GM23338 (cell line): ENCODE data around the gene IL1R1. TPM values are rescaled to one million over a fixed set of nuclear protein-coding genes. Genes with fewer than 3 reads are reported as not detected.

Source experiments
- ATAC-seq: fragments of 200-7000 bp; cut with Tn5 transposase; 3 replicates; pipeline ENCODE4 v1.9.1; 2020
- DNase-seq: peaks from one replicate; pipeline ENCODE4 v3.0.0-alpha.2; 2015; ENCODE audit warnings: low spot score
- H2AFZ ChIP-seq: fragments of 200-600 bp; sonication (generic); 2 replicates; pipeline ENCODE4 v1.8.0; 2016; ENCODE audit warnings: antibody characterized with exemption, mild to moderate bottlenecking, moderate library complexity
- H3F3A ChIP-seq: fragments of 200-600 bp; sonication (generic); replicated peaks from 2 replicates; pipeline ENCODE4 v1.8.0; 2017; ENCODE audit warnings: antibody characterized with exemption, mixed run types, low read depth
- H3K27ac ChIP-seq: fragments of 200-600 bp; sonication (generic); 2 replicates; pipeline ENCODE4 v1.6.1; 2016; ENCODE audit warnings: low read depth
- H3K27me3 ChIP-seq: fragments of 200-600 bp; sonication (generic); 2 replicates; pipeline ENCODE4 v1.8.0; 2016; ENCODE audit warnings: mild to moderate bottlenecking, mixed run types, moderate library complexity; ENCODE audit not compliant: insufficient read depth
- H3K36me3 ChIP-seq: fragments of 200-600 bp; sonication (generic); 2 replicates; pipeline ENCODE4 v1.8.0; 2016; ENCODE audit warnings: mild to moderate bottlenecking; ENCODE audit not compliant: insufficient read depth
- H3K4me1 ChIP-seq: fragments of 200-600 bp; sonication (generic); 2 replicates; pipeline ENCODE4 v1.8.0; 2016; ENCODE audit warnings: mild to moderate bottlenecking, moderate library complexity; ENCODE audit not compliant: insufficient read depth
- H3K4me2 ChIP-seq: fragments of 200-600 bp; sonication (generic); 2 replicates; pipeline ENCODE4 v1.7.1; 2017; ENCODE audit warnings: mixed run types
- H3K4me3 ChIP-seq: fragments of 200-600 bp; sonication (generic); 2 replicates; pipeline ENCODE4 v1.6.1; 2016; ENCODE audit warnings: mixed run types
- H3K79me2 ChIP-seq: fragments of 200-600 bp; sonication (generic); replicated peaks from 2 replicates; pipeline ENCODE4 v1.8.0; 2017; ENCODE audit warnings: mild to moderate bottlenecking; ENCODE audit not compliant: insufficient read depth
- H3K9me2 ChIP-seq: fragments of 200-600 bp; sonication (generic); 2 replicates; pipeline ENCODE4 v1.8.0; 2017; ENCODE audit not compliant: insufficient read depth
- H4K20me1 ChIP-seq: fragments of 200-600 bp; sonication (generic); replicated peaks from 2 replicates; pipeline ENCODE4 v1.8.0; 2017; ENCODE audit warnings: mild to moderate bottlenecking; ENCODE audit not compliant: insufficient read depth
- H3K27ac Mint-ChIP-seq: 2 replicates; pipeline ENCODE4 v1.8.0; 2020; ENCODE audit warnings: inconsistent platforms, mild to moderate bottlenecking, moderate library complexity, mixed read lengths
- H3K27me3 Mint-ChIP-seq: 3 replicates; pipeline ENCODE4 v1.8.0; 2022; ENCODE audit warnings: low read depth, mild to moderate bottlenecking, moderate library complexity, mixed read lengths, inconsistent platforms; ENCODE audit not compliant: insufficient read depth, poor library complexity
- H3K36me3 Mint-ChIP-seq: 3 replicates; pipeline ENCODE4 v1.8.0; 2021; ENCODE audit warnings: low read depth, mild to moderate bottlenecking, inconsistent platforms, moderate library complexity, mixed read lengths
- H3K4me1 Mint-ChIP-seq: 3 replicates; pipeline ENCODE4 v1.8.0; 2020; ENCODE audit warnings: mild to moderate bottlenecking, inconsistent platforms, mixed read lengths
- H3K4me3 Mint-ChIP-seq: 3 replicates; pipeline ENCODE4 v1.8.0; 2021; ENCODE audit warnings: moderate library complexity, mild to moderate bottlenecking, inconsistent platforms, mixed read lengths
- H3K9me3 Mint-ChIP-seq: 3 replicates; pipeline ENCODE4 v1.8.0; 2020; ENCODE audit warnings: moderate library complexity, mild to moderate bottlenecking, inconsistent platforms, mixed read lengths
- CREB1 ChIP-seq: fragments of 250-450 bp; sonication (Bioruptor Pico); IDR thresholded peaks from 2 replicates; pipeline ENCODE4 v1.5.0; 2020; ENCODE audit warnings: low read depth, mild to moderate bottlenecking, moderate library complexity
- EZH2 ChIP-seq: fragments of 200-600 bp; sonication (generic); IDR thresholded peaks from one replicate; pipeline ENCODE4 v1.8.0; 2017; ENCODE audit warnings: antibody characterized with exemption, mild to moderate bottlenecking, low read depth; ENCODE audit not compliant: unreplicated experiment
- EZH2phosphoT487 ChIP-seq: fragments of 200-600 bp; sonication (generic); IDR thresholded peaks from one replicate; pipeline ENCODE4 v1.8.1; 2018; ENCODE audit warnings: antibody characterized with exemption; ENCODE audit not compliant: unreplicated experiment
- JUNB ChIP-seq: IDR thresholded peaks from one replicate; pipeline ENCODE4 v1.6.1; 2016; ENCODE audit warnings: antibody characterized with exemption; ENCODE audit not compliant: unreplicated experiment
- NANOG ChIP-seq: IDR thresholded peaks from 2 replicates; pipeline ENCODE4 v1.6.1; 2016; ENCODE audit warnings: antibody characterized with exemption, borderline replicate concordance
- POLR2AphosphoS5 ChIP-seq: IDR thresholded peaks from 2 replicates; pipeline ENCODE4 v1.6.1; 2016; ENCODE audit warnings: antibody characterized with exemption, low read depth
- STAT1 ChIP-seq: IDR thresholded peaks from one replicate; pipeline ENCODE4 v1.6.1; 2016; ENCODE audit warnings: antibody characterized with exemption; ENCODE audit not compliant: unreplicated experiment
- ZNF114 ChIP-seq: fragments of 250-450 bp; sonication (Bioruptor Pico); IDR thresholded peaks from 2 replicates; pipeline ENCODE4 v1.5.0; 2020; ENCODE audit warnings: mild to moderate bottlenecking, moderate library complexity
- ZNF331 ChIP-seq: fragments of 250-450 bp; sonication (Bioruptor Pico); IDR thresholded peaks from 2 replicates; pipeline ENCODE4 v1.5.0; 2020; ENCODE audit warnings: low read depth, mild to moderate bottlenecking, moderate library complexity
- polyA plus RNA-seq: library from polyadenylated mRNA; unstranded; fragments of >200 nt; fragmentation: Nextera tagmentation; extraction: Ambion mirVana; gene quantifications from 2 replicates; pipeline ENCODE4 v1.2.1, GENCODE V29; 2016
- total RNA-seq: library from RNA; depleted of rRNA; stranded (reverse); fragments of >200 nt; shearing (Covaris generic); gene quantifications from 2 replicates; pipeline ENCODE4 v1.2.3, GENCODE V29; 2014
- TF ChIP-seq, protein P1 (sequence below), 2 experiments: fragments of 200-600 bp in 1 of 2; sonication (generic) in 1 of 2; conservative IDR thresholded peaks; 2 replicates each; pipeline versions ENCODE4 v1.5.1 to v1.6.1; 2016 to 2017; ENCODE audit warnings: antibody characterized with exemption in 2 of 2, low read depth in 2 of 2, mild to moderate bottlenecking in 2 of 2, moderate library complexity in 1 of 2
- TF ChIP-seq, protein P2 (sequence below): fragments of 250-450 bp; sonication (Bioruptor Pico); IDR thresholded peaks from 2 replicates; pipeline ENCODE4 v1.5.0; 2020; ENCODE audit warnings: mild to moderate bottlenecking, moderate library complexity
- TF ChIP-seq, protein P3 (sequence below): IDR thresholded peaks from one replicate; pipeline ENCODE4 v1.6.1; 2018; ENCODE audit warnings: antibody characterized with exemption; ENCODE audit not compliant: unreplicated experiment
- TF ChIP-seq, protein P4 (sequence below): IDR thresholded peaks from 2 replicates; pipeline ENCODE4 v1.6.1; 2016; ENCODE audit warnings: antibody characterized with exemption

IL1R1 gene
- total and polyA plus RNA-seq, 2 experiments from 2014 or later: 0.17 TPM; not detected in 1

DNA sequence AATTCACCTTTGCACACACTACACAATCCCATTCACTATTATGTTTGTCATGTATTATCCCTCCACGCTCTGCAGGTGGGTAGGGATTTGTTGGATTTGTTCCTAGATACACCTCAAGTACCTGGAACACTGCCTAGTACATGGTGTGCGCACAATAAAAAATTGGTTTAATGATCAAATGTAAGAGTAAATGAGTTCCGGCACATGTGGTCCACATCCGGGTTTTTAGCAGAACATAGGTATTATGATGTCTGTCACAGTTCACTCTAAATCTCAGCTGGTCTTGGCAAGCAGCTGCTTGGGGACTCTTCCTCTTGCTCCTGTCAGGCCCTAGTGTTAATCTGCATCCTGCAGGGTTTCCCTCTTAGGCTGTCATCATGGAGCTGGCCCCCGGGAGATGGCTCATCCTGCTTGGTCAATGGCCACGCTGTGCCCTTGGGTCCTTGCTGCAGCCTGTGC, 21.8 kb upstream of the IL1R1 start:
- H3K4me2 ChIP-seq: no peak overlapping the region
- H3K27me3 ChIP-seq: no peaks in the 10 kb centered on the region
- Mint-ChIP-seq H3K4me1 (no peaks in the 10 kb centered on the region), H3K27ac (no peak overlapping the region), H3K27me3 (peaks cover 5% of the 10 kb centered on the region), H3K36me3 (no peaks in the 10 kb centered on the region), H3K9me3 (no peaks in the 10 kb centered on the region; the same call in 2 of the 3 replicates), H3K4me3 (no peak overlapping the region)
- TF ChIP-seq POLR2AphosphoS5: no peak
- TF ChIP-seq, protein P1, sequence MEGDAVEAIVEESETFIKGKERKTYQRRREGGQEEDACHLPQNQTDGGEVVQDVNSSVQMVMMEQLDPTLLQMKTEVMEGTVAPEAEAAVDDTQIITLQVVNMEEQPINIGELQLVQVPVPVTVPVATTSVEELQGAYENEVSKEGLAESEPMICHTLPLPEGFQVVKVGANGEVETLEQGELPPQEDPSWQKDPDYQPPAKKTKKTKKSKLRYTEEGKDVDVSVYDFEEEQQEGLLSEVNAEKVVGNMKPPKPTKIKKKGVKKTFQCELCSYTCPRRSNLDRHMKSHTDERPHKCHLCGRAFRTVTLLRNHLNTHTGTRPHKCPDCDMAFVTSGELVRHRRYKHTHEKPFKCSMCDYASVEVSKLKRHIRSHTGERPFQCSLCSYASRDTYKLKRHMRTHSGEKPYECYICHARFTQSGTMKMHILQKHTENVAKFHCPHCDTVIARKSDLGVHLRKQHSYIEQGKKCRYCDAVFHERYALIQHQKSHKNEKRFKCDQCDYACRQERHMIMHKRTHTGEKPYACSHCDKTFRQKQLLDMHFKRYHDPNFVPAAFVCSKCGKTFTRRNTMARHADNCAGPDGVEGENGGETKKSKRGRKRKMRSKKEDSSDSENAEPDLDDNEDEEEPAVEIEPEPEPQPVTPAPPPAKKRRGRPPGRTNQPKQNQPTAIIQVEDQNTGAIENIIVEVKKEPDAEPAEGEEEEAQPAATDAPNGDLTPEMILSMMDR (conservative IDR thresholded peaks at IDR 0.05; ENCODE audit: low read depth in 2 of 2): no peak
- no peak for TF ChIP-seq CREB1 (CRISPR knock-in tag)
- TF ChIP-seq STAT1: no peak
- TF ChIP-seq, protein P2, sequence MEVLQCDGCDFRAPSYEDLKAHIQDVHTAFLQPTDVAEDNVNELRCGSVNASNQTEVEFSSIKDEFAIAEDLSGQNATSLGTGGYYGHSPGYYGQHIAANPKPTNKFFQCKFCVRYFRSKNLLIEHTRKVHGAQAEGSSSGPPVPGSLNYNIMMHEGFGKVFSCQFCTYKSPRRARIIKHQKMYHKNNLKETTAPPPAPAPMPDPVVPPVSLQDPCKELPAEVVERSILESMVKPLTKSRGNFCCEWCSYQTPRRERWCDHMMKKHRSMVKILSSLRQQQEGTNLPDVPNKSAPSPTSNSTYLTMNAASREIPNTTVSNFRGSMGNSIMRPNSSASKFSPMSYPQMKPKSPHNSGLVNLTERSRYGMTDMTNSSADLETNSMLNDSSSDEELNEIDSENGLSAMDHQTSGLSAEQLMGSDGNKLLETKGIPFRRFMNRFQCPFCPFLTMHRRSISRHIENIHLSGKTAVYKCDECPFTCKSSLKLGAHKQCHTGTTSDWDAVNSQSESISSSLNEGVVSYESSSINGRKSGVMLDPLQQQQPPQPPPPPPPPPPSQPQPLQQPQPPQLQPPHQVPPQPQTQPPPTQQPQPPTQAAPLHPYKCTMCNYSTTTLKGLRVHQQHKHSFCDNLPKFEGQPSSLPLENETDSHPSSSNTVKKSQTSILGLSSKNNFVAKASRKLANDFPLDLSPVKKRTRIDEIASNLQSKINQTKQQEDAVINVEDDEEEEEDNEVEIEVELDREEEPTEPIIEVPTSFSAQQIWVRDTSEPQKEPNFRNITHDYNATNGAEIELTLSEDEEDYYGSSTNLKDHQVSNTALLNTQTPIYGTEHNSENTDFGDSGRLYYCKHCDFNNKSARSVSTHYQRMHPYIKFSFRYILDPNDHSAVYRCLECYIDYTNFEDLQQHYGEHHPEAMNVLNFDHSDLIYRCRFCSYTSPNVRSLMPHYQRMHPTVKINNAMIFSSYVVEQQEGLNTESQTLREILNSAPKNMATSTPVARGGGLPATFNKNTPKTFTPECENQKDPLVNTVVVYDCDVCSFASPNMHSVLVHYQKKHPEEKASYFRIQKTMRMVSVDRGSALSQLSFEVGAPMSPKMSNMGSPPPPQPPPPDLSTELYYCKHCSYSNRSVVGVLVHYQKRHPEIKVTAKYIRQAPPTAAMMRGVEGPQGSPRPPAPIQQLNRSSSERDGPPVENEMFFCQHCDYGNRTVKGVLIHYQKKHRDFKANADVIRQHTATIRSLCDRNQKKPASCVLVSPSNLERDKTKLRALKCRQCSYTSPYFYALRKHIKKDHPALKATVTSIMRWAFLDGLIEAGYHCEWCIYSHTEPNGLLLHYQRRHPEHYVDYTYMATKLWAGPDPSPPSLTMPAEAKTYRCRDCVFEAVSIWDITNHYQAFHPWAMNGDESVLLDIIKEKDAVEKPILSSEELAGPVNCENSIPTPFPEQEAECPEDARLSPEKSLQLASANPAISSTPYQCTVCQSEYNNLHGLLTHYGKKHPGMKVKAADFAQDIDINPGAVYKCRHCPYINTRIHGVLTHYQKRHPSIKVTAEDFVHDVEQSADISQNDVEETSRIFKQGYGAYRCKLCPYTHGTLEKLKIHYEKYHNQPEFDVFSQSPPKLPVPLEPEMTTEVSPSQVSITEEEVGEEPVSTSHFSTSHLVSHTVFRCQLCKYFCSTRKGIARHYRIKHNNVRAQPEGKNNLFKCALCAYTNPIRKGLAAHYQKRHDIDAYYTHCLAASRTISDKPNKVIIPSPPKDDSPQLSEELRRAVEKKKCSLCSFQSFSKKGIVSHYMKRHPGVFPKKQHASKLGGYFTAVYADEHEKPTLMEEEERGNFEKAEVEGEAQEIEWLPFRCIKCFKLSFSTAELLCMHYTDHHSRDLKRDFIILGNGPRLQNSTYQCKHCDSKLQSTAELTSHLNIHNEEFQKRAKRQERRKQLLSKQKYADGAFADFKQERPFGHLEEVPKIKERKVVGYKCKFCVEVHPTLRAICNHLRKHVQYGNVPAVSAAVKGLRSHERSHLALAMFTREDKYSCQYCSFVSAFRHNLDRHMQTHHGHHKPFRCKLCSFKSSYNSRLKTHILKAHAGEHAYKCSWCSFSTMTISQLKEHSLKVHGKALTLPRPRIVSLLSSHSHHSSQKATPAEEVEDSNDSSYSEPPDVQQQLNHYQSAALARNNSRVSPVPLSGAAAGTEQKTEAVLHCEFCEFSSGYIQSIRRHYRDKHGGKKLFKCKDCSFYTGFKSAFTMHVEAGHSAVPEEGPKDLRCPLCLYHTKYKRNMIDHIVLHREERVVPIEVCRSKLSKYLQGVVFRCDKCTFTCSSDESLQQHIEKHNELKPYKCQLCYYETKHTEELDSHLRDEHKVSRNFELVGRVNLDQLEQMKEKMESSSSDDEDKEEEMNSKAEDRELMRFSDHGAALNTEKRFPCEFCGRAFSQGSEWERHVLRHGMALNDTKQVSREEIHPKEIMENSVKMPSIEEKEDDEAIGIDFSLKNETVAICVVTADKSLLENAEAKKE: no peak
- TF ChIP-seq, protein P3, sequence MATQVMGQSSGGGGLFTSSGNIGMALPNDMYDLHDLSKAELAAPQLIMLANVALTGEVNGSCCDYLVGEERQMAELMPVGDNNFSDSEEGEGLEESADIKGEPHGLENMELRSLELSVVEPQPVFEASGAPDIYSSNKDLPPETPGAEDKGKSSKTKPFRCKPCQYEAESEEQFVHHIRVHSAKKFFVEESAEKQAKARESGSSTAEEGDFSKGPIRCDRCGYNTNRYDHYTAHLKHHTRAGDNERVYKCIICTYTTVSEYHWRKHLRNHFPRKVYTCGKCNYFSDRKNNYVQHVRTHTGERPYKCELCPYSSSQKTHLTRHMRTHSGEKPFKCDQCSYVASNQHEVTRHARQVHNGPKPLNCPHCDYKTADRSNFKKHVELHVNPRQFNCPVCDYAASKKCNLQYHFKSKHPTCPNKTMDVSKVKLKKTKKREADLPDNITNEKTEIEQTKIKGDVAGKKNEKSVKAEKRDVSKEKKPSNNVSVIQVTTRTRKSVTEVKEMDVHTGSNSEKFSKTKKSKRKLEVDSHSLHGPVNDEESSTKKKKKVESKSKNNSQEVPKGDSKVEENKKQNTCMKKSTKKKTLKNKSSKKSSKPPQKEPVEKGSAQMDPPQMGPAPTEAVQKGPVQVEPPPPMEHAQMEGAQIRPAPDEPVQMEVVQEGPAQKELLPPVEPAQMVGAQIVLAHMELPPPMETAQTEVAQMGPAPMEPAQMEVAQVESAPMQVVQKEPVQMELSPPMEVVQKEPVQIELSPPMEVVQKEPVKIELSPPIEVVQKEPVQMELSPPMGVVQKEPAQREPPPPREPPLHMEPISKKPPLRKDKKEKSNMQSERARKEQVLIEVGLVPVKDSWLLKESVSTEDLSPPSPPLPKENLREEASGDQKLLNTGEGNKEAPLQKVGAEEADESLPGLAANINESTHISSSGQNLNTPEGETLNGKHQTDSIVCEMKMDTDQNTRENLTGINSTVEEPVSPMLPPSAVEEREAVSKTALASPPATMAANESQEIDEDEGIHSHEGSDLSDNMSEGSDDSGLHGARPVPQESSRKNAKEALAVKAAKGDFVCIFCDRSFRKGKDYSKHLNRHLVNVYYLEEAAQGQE: no peak
- no peak for TF ChIP-seq ZNF114 (CRISPR knock-in tag)
- TF ChIP-seq EZH2phosphoT487: no peak
- no peak for TF ChIP-seq NANOG
- TF ChIP-seq JUNB: no peak
- TF ChIP-seq, protein P4, sequence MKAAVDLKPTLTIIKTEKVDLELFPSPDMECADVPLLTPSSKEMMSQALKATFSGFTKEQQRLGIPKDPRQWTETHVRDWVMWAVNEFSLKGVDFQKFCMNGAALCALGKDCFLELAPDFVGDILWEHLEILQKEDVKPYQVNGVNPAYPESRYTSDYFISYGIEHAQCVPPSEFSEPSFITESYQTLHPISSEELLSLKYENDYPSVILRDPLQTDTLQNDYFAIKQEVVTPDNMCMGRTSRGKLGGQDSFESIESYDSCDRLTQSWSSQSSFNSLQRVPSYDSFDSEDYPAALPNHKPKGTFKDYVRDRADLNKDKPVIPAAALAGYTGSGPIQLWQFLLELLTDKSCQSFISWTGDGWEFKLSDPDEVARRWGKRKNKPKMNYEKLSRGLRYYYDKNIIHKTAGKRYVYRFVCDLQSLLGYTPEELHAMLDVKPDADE: no peak
- no peak for TF ChIP-seq ZNF331
- no peak for TF ChIP-seq EZH2
- no peak overlapping the region for H3K4me3 ChIP-seq
- ATAC-seq (no peak), DNase-seq (no peak)
- no peaks in the 10 kb centered on the region for H4K20me1 ChIP-seq
- H3K36me3 ChIP-seq: no peaks in the 10 kb centered on the region
- H3K79me2 ChIP-seq: no peaks in the 10 kb centered on the region
- no peak overlapping the region for H3K27ac ChIP-seq
- peaks cover 5% of the 10 kb centered on the region for H3K9me2 ChIP-seq
- H3F3A ChIP-seq: no peaks in the 10 kb centered on the region
- H3K4me1 ChIP-seq: no peaks in the 10 kb centered on the region
- no peak overlapping the region for H2AFZ ChIP-seq
